ENCODE data around the gene ARVCF. TPM values are rescaled to one million over a fixed set of nuclear protein-coding genes. Genes with fewer than 3 reads are reported as not detected.

Gene ARVCF
- total RNA-seq, 1 experiment from 2014 or later, result 11.1 TPM

DNA sequence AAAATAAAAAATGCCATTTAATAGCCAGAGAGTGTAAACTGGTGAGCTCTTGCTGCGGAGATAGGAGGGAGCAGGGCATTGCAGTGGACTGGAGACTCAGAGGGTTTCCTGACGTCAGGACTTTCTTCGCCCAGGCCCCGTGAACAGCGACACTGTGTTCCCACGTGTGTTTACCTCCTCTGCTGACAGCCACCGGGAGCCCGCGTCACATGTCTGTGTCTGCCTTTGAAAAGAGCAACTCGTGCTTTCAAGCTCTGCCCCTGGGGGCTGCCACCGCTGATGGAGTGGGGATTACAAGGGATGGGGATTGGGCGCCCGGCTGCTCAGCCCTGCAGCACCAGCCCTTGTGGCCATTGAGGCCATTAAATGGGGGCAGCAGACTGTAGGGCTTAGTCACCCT is 7.6 kb upstream of the ARVCF start:
- Histone ChIP-seq H3K4me3 (ENCODE audit: low read depth, low read length, poor library complexity, severe bottlenecking) (no peak overlapping the region), H3K27me3 (replicated peaks; ENCODE audit: insufficient read depth, low read depth, low read length, poor library complexity) (no peaks in the 10 kb centered on the region), H3K36me3 (ENCODE audit: insufficient read depth, low read length, poor library complexity, severe bottlenecking) (no peaks in the 10 kb centered on the region), H3K4me1 (ENCODE audit: insufficient read depth, low read length, poor library complexity, severe bottlenecking) (peaks cover 5% of the 10 kb centered on the region), H3K9me3 (ENCODE audit: low read depth, low read length, poor library complexity, severe bottlenecking) (no peaks in the 10 kb centered on the region), H3K27ac (ENCODE audit: low read depth, low read length, poor library complexity, severe bottlenecking) (no peak overlapping the region)
- intact Hi-C loops (cut with micrococcal nuclease; ENCODE audit: unreplicated experiment), result no loop called here
- POLR2A ChIA-PET (ENCODE audit: low non-redundant PET), result no interaction called here
- CTCF ChIA-PET, result no interaction called here
- BruUV-seq (replicated peaks), result no TSS peak
- no peak for TF ChIP-seq EZH2 (IDR thresholded peaks at IDR 0.05; ENCODE audit: borderline replicate concordance, low read depth, low read length, poor library complexity, severe bottlenecking)
- TF ChIP-seq, protein P1, sequence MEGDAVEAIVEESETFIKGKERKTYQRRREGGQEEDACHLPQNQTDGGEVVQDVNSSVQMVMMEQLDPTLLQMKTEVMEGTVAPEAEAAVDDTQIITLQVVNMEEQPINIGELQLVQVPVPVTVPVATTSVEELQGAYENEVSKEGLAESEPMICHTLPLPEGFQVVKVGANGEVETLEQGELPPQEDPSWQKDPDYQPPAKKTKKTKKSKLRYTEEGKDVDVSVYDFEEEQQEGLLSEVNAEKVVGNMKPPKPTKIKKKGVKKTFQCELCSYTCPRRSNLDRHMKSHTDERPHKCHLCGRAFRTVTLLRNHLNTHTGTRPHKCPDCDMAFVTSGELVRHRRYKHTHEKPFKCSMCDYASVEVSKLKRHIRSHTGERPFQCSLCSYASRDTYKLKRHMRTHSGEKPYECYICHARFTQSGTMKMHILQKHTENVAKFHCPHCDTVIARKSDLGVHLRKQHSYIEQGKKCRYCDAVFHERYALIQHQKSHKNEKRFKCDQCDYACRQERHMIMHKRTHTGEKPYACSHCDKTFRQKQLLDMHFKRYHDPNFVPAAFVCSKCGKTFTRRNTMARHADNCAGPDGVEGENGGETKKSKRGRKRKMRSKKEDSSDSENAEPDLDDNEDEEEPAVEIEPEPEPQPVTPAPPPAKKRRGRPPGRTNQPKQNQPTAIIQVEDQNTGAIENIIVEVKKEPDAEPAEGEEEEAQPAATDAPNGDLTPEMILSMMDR (conservative IDR thresholded peaks at IDR 0.05; ENCODE audit: low read depth, low read length), result no peak
- no peak for DNase-seq (ENCODE audit: low spot score)

DNA sequence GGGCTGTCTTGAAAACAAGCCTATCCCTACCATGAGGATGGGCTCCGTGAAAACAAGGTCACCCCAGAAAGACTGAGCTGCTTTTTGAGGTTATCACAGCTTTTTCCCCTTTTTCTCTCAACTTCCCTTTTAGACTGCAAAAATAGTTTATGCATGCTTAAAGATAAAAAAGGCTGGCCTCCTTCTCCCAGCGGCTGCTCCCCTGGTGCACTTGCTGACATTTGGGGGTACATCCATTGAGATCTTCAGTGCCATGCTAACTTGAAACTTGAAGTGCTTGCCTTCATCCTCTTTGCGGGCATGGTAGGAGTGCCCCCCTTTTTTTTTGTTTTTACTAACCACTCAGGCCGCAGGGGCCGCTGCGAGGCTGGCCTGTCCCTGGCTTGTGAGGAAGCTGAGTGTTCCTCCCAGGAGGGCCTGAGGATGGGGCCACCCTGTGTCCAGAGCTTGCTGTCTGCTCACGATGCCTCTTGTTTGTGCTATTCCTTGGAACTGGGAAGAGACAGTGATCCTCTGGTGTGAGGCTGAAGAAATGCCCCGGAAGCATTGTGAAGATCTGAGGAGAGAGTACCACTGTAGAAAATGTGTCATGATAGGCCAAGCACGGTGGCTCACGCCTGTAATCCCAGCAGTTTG is 6.5 kb upstream of the ARVCF start:
- TF ChIP-seq, protein P1 (conservative IDR thresholded peaks at IDR 0.05; ENCODE audit: low read depth, low read length), result no peak
- no peak for TF ChIP-seq EZH2 (IDR thresholded peaks at IDR 0.05; ENCODE audit: borderline replicate concordance, low read depth, low read length, poor library complexity, severe bottlenecking)
- H3K4me1 ChIP-seq (ENCODE audit: insufficient read depth, low read length, poor library complexity, severe bottlenecking), result peaks cover 5% of the 10 kb centered on the region
- peaks cover 5% of the 10 kb centered on the region for H3K27me3 ChIP-seq (replicated peaks; ENCODE audit: insufficient read depth, low read depth, low read length, poor library complexity)
- H3K27ac ChIP-seq (ENCODE audit: low read depth, low read length, poor library complexity, severe bottlenecking), result no peak overlapping the region
- no peak for DNase-seq (ENCODE audit: low spot score)
- no peaks in the 10 kb centered on the region for H3K9me3 ChIP-seq (ENCODE audit: low read depth, low read length, poor library complexity, severe bottlenecking)
- intact Hi-C loops (cut with micrococcal nuclease; ENCODE audit: unreplicated experiment), result no loop called here
- no TSS peak for BruUV-seq (replicated peaks)
- no peak overlapping the region for H3K4me3 ChIP-seq (ENCODE audit: low read depth, low read length, poor library complexity, severe bottlenecking)
- CTCF ChIA-PET, result no interaction called here
- POLR2A ChIA-PET (ENCODE audit: low non-redundant PET), result no interaction called here
- H3K36me3 ChIP-seq (ENCODE audit: insufficient read depth, low read length, poor library complexity, severe bottlenecking), result no peaks in the 10 kb centered on the region

DNA sequence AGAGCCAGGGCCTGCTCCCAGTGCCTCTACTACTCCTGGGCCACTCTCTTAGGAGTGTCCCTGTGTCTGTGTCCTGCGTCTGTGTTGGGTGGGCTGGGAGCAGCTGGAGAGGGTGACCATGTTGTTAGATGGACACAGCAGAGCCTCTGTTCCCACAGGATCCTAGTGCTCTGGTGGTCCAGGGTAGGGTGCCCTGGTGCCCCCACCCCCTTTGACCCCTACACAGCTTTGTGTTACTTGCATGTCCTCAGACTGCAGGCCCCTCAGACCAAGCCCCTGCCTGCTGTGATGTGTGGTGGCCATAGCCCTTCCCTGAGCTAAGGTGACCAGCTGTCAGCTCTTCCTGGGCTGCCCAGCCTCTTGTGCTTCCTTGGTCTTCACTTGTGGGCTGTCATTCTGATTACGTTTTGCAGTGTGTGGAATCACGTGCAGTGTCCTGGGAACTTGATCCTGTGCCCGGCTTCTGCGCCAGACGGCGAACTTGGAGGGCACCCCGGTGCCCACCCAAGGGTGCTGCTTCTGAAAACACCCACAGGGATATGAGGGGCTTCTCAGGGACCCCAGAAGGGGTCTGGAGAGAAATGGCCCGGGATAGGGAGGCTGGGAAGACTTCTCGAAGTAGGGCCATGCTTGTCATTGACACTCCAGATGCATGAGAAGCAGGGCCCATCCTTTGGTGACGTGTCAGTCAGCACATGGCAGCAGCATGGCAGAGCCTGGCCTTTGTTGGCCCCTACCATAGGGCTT is 5.8 kb upstream of the ARVCF start:
- CTCF ChIA-PET, result interaction anchor here (0.6 kb wide), 1 partner anchor 60 kb away, joined by 11 read pairs; no protein-coding TSS in a partner anchor
- Histone ChIP-seq H3K9me3 (ENCODE audit: low read depth, low read length, poor library complexity, severe bottlenecking) (no peaks in the 10 kb centered on the region), H3K36me3 (ENCODE audit: insufficient read depth, low read length, poor library complexity, severe bottlenecking) (no peaks in the 10 kb centered on the region), H3K4me3 (ENCODE audit: low read depth, low read length, poor library complexity, severe bottlenecking) (peak overlapping the region; percentile 86), H3K27ac (ENCODE audit: low read depth, low read length, poor library complexity, severe bottlenecking) (no peak overlapping the region), H3K27me3 (replicated peaks; ENCODE audit: insufficient read depth, low read depth, low read length, poor library complexity) (peaks cover 12% of the 10 kb centered on the region), H3K4me1 (ENCODE audit: insufficient read depth, low read length, poor library complexity, severe bottlenecking) (peaks cover 5% of the 10 kb centered on the region)
- intact Hi-C loops (cut with micrococcal nuclease; ENCODE audit: unreplicated experiment), result no loop called here
- DNase-seq (ENCODE audit: low spot score), result no peak
- POLR2A ChIA-PET (ENCODE audit: low non-redundant PET), result no interaction called here
- no TSS peak for BruUV-seq (replicated peaks)
- TF ChIP-seq, protein P1 (conservative IDR thresholded peaks at IDR 0.05; ENCODE audit: low read depth, low read length), result no peak
- TF ChIP-seq EZH2 (IDR thresholded peaks at IDR 0.05; ENCODE audit: borderline replicate concordance, low read depth, low read length, poor library complexity, severe bottlenecking), result no peak
